KBM-7 (cell line): Measurements from ENCODE around the gene ADCY2.

Experiments
- DNase-seq: peaks from one replicate; pipeline ENCODE4 v3.0.0-alpha.2; 2015
- in situ Hi-C: fragments of 300-500 bp; cut with MboI; formaldehyde crosslinking; loops from 2 replicates; pipeline ENCODE4 v1.14.3; 2020; ENCODE audit warnings: low sequenced_read_pairs, low pct_unique_long_range_greater_than_20kb, mixed read lengths

Gene ADCY2

GRCh38 chr5:7546555-7546954, 150.6 kb downstream of the ADCY2 start:
- DNase-seq: no peak
- in situ Hi-C loops: no loop called here

- no peak for DNase-seq
- in situ Hi-C loops: no loop called here
Measured at GRCh38 chr5:7548596-7548995, 152.7 kb downstream of the ADCY2 start.

GRCh38 chr5:7565559-7565958, 169.6 kb downstream of the ADCY2 start:
- no peak for DNase-seq
- in situ Hi-C loops: no loop called here

- no peak for DNase-seq
- in situ Hi-C loops: no loop called here
Measured at GRCh38 chr5:7576023-7576715, 180.2 kb downstream of the ADCY2 start.

GRCh38 chr5:7577381-7577780, 181.4 kb downstream of the ADCY2 start:
- in situ Hi-C loops: no loop called here
- DNase-seq: no peak

GRCh38 chr5:7578071-7578470, 182.1 kb downstream of the ADCY2 start:
- in situ Hi-C loops: no loop called here
- no peak for DNase-seq

- no peak for DNase-seq
- in situ Hi-C loops: no loop called here
Measured at GRCh38 chr5:7584749-7585148, 188.8 kb downstream of the ADCY2 start.

- in situ Hi-C loops: no loop called here
- DNase-seq: no peak
Measured at GRCh38 chr5:7585807-7586206, 189.9 kb downstream of the ADCY2 start.

GRCh38 chr5:7586480-7586879, 190.5 kb downstream of the ADCY2 start:
- in situ Hi-C loops: no loop called here

GRCh38 chr5:7589800-7590199, 193.9 kb downstream of the ADCY2 start:
- DNase-seq: no peak
- in situ Hi-C loops: no loop called here

More at GRCh38 chr5:7586480-7586879, 190.5 kb downstream of the ADCY2 start:
- no peak for DNase-seq

- in situ Hi-C loops: no loop called here
- DNase-seq: no peak
Measured at GRCh38 chr5:7592910-7593309, 197.0 kb downstream of the ADCY2 start.

- no peak for DNase-seq
- in situ Hi-C loops: no loop called here
Measured at GRCh38 chr5:7597059-7597642, 201.2 kb downstream of the ADCY2 start.

GRCh38 chr5:7606840-7607465, 211.0 kb downstream of the ADCY2 start:
- in situ Hi-C loops: no loop called here
- DNase-seq: no peak

- in situ Hi-C loops: no loop called here
Measured at GRCh38 chr5:7608772-7609171, 212.8 kb downstream of the ADCY2 start.

GRCh38 chr5:7609726-7610125, 213.8 kb downstream of the ADCY2 start:
- no peak for DNase-seq
- in situ Hi-C loops: no loop called here

More at GRCh38 chr5:7608772-7609171, 212.8 kb downstream of the ADCY2 start:
- no peak for DNase-seq

GRCh38 chr5:7610531-7611177, 214.7 kb downstream of the ADCY2 start:
- DNase-seq: no peak
- in situ Hi-C loops: no loop called here

GRCh38 chr5:7611518-7611917, 215.6 kb downstream of the ADCY2 start:
- in situ Hi-C loops: no loop called here
- no peak for DNase-seq

GRCh38 chr5:7615566-7616061, 219.7 kb downstream of the ADCY2 start:
- DNase-seq: no peak
- in situ Hi-C loops: no loop called here

GRCh38 chr5:7616897-7617296, 221.0 kb downstream of the ADCY2 start:
- in situ Hi-C loops: no loop called here
- no peak for DNase-seq

GRCh38 chr5:7622498-7622897, 226.6 kb downstream of the ADCY2 start:
- no peak for DNase-seq
- in situ Hi-C loops: no loop called here
